ENCODE measurements around the gene ZNF512B.
"Not testable (repeated sequence)": the region's sequence is repeated elsewhere in the genome, so short reads cannot be mapped to it uniquely, and the experiment has no call there.

ZNF512B gene

GRCh38 chr20:63977739-63978276 lies 8.1 kb upstream of the ZNF512B start:
- no peak for DNase-seq

- no peak for DNase-seq
These were observed 7.4 kb upstream of the ZNF512B start for GRCh38 chr20:63976980-63977738.

GRCh38 chr20:63976511-63976910 lies 6.8 kb upstream of the ZNF512B start:
- not testable (repeated sequence) for DNase-seq

GRCh38 chr20:63974402-63975200 lies 4.9 kb upstream of the ZNF512B start:
- DNase-seq, result peak; percentile 30 to 99 (median 96)

- DNase-seq, result peak; percentile 84 to 92 (median 89)
These were observed 4.1 kb upstream of the ZNF512B start for GRCh38 chr20:63973636-63974401.

- no peak for DNase-seq
These were observed 3.4 kb upstream of the ZNF512B start for GRCh38 chr20:63973160-63973479.

GRCh38 chr20:63972312-63973159 lies 2.8 kb upstream of the ZNF512B start:
- DNase-seq, result no peak

GRCh38 chr20:63971960-63972311 lies 2.2 kb upstream of the ZNF512B start:
- not testable (repeated sequence) for DNase-seq

GRCh38 chr20:63970714-63971431 lies 1.1 kb upstream of the ZNF512B start:
- DNase-seq, result no peak

- peak in 2 of 3 experiments; percentile 35 to 57 for DNase-seq
These were observed 586 bp downstream of the ZNF512B start for GRCh38 chr20:63968928-63969760.

- no peak for DNase-seq
These were observed 1.4 kb downstream of the ZNF512B start for GRCh38 chr20:63968136-63968927.

GRCh38 chr20:63967330-63968135 lies 2.2 kb downstream of the ZNF512B start:
- DNase-seq, result no peak

GRCh38 chr20:63966944-63967322 lies 2.8 kb downstream of the ZNF512B start:
- no peak for DNase-seq

GRCh38 chr20:63966172-63966943 lies 3.4 kb downstream of the ZNF512B start:
- DNase-seq, result no peak

- no peak for DNase-seq
These were observed 5.3 kb downstream of the ZNF512B start for GRCh38 chr20:63964412-63964811.

- no peak for DNase-seq
These were observed 5.9 kb downstream of the ZNF512B start for GRCh38 chr20:63963784-63964301.

GRCh38 chr20:63963348-63963741 lies 6.4 kb downstream of the ZNF512B start:
- no peak for DNase-seq

All from NCI-H1417 (cell line).